ACC112 (cell line): Measurements from ENCODE around the gene MCRIP2.

ENCODE experiments used
- H2AFZ ChIP-seq: fragments of 200-600 bp; sonication (generic); one replicate; pipeline ENCODE4 v1.6.0; 2017; ENCODE audit warnings: antibody characterized with exemption, low read length; ENCODE audit not compliant: unreplicated experiment
- H3K27ac ChIP-seq: fragments of 200-600 bp; sonication (generic); 2 replicates; pipeline ENCODE4 v1.5.1; 2014; ENCODE audit warnings: low read depth, mild to moderate bottlenecking, antibody characterized with exemption, low read length, moderate library complexity
- H3K27me3 ChIP-seq: fragments of 200-600 bp; sonication (generic); 2 replicates; pipeline ENCODE4 v1.6.1; 2014; ENCODE audit warnings: mild to moderate bottlenecking, antibody characterized with exemption, low read length, moderate library complexity, mixed read lengths; ENCODE audit not compliant: insufficient read depth
- H3K36me3 ChIP-seq: fragments of 200-600 bp; sonication (generic); 2 replicates; pipeline ENCODE4 v1.6.1; 2016; ENCODE audit warnings: mild to moderate bottlenecking, antibody characterized with exemption, low read length, moderate library complexity, mixed read lengths; ENCODE audit not compliant: insufficient read depth
- H3K4me1 ChIP-seq: fragments of 200-600 bp; sonication (generic); one replicate; pipeline ENCODE4 v1.6.1; 2016; ENCODE audit warnings: low read length, mixed read lengths; ENCODE audit not compliant: insufficient read depth, unreplicated experiment, control insufficient read depth
- H3K4me3 ChIP-seq: fragments of 200-600 bp; sonication (generic); 2 replicates; pipeline ENCODE4 v1.5.1; 2014; ENCODE audit warnings: mild to moderate bottlenecking, low read depth, low read length
- H3K79me2 ChIP-seq: fragments of 200-600 bp; sonication (generic); one replicate; pipeline ENCODE4 v1.6.0; 2016; ENCODE audit warnings: low read length; ENCODE audit not compliant: control insufficient read depth, unreplicated experiment, insufficient read depth

Gene MCRIP2

GRCh38 chr16:617855-618254 is 23.8 kb upstream of the MCRIP2 start:
- H3K4me1 ChIP-seq, result no peaks in the 10 kb centered on the region
- no peaks in the 10 kb centered on the region for H3K36me3 ChIP-seq
- no peak overlapping the region for H3K4me3 ChIP-seq
- H3K27me3 ChIP-seq, result no peaks in the 10 kb centered on the region
- no peaks in the 10 kb centered on the region for H3K79me2 ChIP-seq
- H3K27ac ChIP-seq, result no peak overlapping the region
- no peak overlapping the region for H2AFZ ChIP-seq

GRCh38 chr16:619476-620100 is 22.0 kb upstream of the MCRIP2 start:
- Histone ChIP-seq H3K27me3 (no peaks in the 10 kb centered on the region), H3K36me3 (no peaks in the 10 kb centered on the region), H2AFZ (no peak overlapping the region), H3K27ac (no peak overlapping the region), H3K4me1 (no peaks in the 10 kb centered on the region), H3K79me2 (no peaks in the 10 kb centered on the region), H3K4me3 (no peak overlapping the region)

- no peak overlapping the region for H3K27ac ChIP-seq
- no peaks in the 10 kb centered on the region for H3K36me3 ChIP-seq
- H3K4me3 ChIP-seq, result no peak overlapping the region
- H3K4me1 ChIP-seq, result no peaks in the 10 kb centered on the region
- H3K27me3 ChIP-seq, result no peaks in the 10 kb centered on the region
- no peaks in the 10 kb centered on the region for H3K79me2 ChIP-seq
- no peak overlapping the region for H2AFZ ChIP-seq
Observed at GRCh38 chr16:620700-621525, 20.7 kb upstream of the MCRIP2 start.

- H3K4me1 ChIP-seq, result peaks cover 7% of the 10 kb centered on the region
- H3K4me3 ChIP-seq, result no peak overlapping the region
- no peak overlapping the region for H2AFZ ChIP-seq
- H3K27ac ChIP-seq, result no peak overlapping the region
- no peaks in the 10 kb centered on the region for H3K79me2 ChIP-seq
- H3K36me3 ChIP-seq, result no peaks in the 10 kb centered on the region
- no peaks in the 10 kb centered on the region for H3K27me3 ChIP-seq
Observed at GRCh38 chr16:621526-622105, 20.0 kb upstream of the MCRIP2 start.

GRCh38 chr16:622920-623280 is 18.7 kb upstream of the MCRIP2 start:
- no peaks in the 10 kb centered on the region for H3K36me3 ChIP-seq
- no peaks in the 10 kb centered on the region for H3K79me2 ChIP-seq
- peaks cover 17% of the 10 kb centered on the region for H3K4me1 ChIP-seq
- H3K4me3 ChIP-seq, result no peak overlapping the region
- H3K27ac ChIP-seq, result no peak overlapping the region
- H2AFZ ChIP-seq, result no peak overlapping the region
- H3K27me3 ChIP-seq, result no peaks in the 10 kb centered on the region

GRCh38 chr16:624526-625070 is 17.0 kb upstream of the MCRIP2 start:
- no peak overlapping the region for H2AFZ ChIP-seq
- H3K4me3 ChIP-seq, result no peak overlapping the region
- peaks cover 18% of the 10 kb centered on the region for H3K4me1 ChIP-seq
- no peak overlapping the region for H3K27ac ChIP-seq
- H3K27me3 ChIP-seq, result no peaks in the 10 kb centered on the region
- no peaks in the 10 kb centered on the region for H3K79me2 ChIP-seq
- H3K36me3 ChIP-seq, result no peaks in the 10 kb centered on the region

- H3K27ac ChIP-seq, result no peak overlapping the region
- H3K36me3 ChIP-seq, result no peaks in the 10 kb centered on the region
- H3K4me3 ChIP-seq, result no peak overlapping the region
- no peak overlapping the region for H2AFZ ChIP-seq
- peaks cover 24% of the 10 kb centered on the region for H3K4me1 ChIP-seq
- H3K27me3 ChIP-seq, result no peaks in the 10 kb centered on the region
- H3K79me2 ChIP-seq, result no peaks in the 10 kb centered on the region
Observed at GRCh38 chr16:625117-625976, 16.3 kb upstream of the MCRIP2 start.

GRCh38 chr16:625977-626765 is 15.5 kb upstream of the MCRIP2 start:
- H2AFZ ChIP-seq, result no peak overlapping the region
- peaks cover 32% of the 10 kb centered on the region for H3K4me1 ChIP-seq
- H3K4me3 ChIP-seq, result no peak overlapping the region
- no peaks in the 10 kb centered on the region for H3K36me3 ChIP-seq
- H3K27me3 ChIP-seq, result no peaks in the 10 kb centered on the region
- H3K79me2 ChIP-seq, result no peaks in the 10 kb centered on the region
- H3K27ac ChIP-seq, result peak overlapping the region; percentile 70

GRCh38 chr16:626787-627453 is 14.7 kb upstream of the MCRIP2 start:
- peaks cover 33% of the 10 kb centered on the region for H3K4me1 ChIP-seq
- no peak overlapping the region; the same call in 1 of the 2 replicates for H3K4me3 ChIP-seq
- peak overlapping the region; percentile 70 for H3K27ac ChIP-seq
- no peak overlapping the region for H2AFZ ChIP-seq
- H3K27me3 ChIP-seq, result no peaks in the 10 kb centered on the region
- no peaks in the 10 kb centered on the region for H3K79me2 ChIP-seq
- no peaks in the 10 kb centered on the region for H3K36me3 ChIP-seq
